GM12873 (cell line): Measurements from ENCODE around the gene ZKSCAN3.

Experiments
- TF ChIP-seq, protein P1 (sequence below): IDR thresholded peaks from 2 replicates; pipeline ENCODE4 v1.5.1; 2012; ENCODE audit warnings: low read depth, mild to moderate bottlenecking, moderate library complexity, low read length, control low read depth; ENCODE audit not compliant: insufficient read depth; ENCODE audit errors: missing control alignments

The ZKSCAN3 gene

DNA sequence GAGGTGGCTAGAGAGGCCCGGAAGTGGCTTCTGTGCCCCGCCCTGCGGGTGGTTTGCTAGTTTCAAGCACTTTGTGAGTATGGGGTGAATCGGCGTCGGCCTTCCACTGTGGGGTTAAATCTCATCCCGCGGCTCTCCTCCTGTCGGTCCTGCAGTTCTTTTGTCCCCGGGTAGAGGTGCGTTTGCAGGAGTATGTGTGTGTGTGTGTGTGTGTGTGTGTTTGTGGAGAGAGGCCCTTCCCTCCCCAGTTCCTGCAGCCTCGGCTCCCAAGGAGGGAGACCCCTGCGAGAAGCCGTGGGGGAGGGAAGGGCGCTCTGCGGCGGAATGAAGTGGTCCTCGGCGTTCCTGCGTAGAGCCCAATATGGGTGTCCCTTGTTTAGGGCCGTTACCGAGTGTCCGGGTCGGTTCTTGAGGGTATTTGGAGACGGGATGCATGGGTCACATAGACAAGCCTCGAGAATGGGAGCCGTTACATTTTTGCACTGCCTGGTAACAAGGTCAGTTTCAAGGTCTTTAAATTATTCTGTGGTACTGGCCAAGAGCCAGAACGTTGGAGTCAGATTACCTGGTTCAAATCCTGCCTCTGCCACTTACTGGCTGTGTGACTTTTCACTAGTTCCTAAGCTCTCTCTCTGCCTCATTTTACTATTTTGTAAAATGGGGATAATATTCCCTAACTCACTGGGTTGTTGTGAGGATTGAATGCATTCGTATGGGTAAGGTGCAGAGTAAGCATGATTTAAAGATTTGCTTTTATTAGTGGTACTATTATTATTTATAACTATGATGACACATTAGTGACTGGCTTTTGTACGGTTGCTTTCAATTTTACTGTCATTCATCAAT, at the start of gene ZKSCAN3:
ZKSCAN3 (plus strand) TSS at position 56 of the 846 bp plus-strand sequence. CDS start 9,640 bp downstream, outside the sequence.
- TF ChIP-seq, protein P1, sequence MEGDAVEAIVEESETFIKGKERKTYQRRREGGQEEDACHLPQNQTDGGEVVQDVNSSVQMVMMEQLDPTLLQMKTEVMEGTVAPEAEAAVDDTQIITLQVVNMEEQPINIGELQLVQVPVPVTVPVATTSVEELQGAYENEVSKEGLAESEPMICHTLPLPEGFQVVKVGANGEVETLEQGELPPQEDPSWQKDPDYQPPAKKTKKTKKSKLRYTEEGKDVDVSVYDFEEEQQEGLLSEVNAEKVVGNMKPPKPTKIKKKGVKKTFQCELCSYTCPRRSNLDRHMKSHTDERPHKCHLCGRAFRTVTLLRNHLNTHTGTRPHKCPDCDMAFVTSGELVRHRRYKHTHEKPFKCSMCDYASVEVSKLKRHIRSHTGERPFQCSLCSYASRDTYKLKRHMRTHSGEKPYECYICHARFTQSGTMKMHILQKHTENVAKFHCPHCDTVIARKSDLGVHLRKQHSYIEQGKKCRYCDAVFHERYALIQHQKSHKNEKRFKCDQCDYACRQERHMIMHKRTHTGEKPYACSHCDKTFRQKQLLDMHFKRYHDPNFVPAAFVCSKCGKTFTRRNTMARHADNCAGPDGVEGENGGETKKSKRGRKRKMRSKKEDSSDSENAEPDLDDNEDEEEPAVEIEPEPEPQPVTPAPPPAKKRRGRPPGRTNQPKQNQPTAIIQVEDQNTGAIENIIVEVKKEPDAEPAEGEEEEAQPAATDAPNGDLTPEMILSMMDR, result peak; percentile 2

- TF ChIP-seq, protein P1, result no peak
These were observed 46.2 kb upstream of the ZKSCAN3 start for GRCh38 chr6:28303570-28303969.

DNA sequence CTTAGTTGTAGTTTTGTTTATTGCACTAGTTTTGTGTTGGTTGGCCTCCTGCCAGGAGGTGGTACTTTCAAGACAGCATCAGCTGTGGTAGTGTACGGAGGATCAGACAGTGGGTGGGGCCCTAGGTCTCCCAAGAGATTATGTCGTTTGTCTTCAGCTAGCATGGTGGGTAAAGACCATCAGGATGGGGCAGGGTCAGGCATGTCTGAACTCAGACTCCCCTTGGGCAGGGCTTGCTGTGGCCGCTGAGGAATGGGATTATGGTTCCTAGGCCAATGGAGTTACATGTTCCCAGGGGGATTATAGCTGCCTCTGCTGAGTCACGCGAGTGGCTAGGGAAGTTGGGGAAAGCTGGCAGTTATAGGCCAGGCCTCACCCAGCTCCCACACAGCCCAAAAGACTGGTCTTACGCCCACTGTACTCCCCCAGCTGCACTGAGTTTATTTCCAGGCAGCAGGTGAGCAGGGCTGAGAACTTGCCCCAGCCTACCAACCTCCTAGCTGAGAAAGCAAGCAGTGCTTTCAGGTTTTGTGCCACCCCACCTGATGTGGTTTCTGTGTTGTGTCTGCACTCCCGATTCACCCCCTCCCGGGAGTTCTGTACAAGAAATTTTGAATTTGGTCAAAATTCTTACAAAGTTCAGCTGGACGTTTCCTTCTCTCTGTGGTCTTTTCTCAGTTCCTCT, 38.5 kb upstream of the ZKSCAN3 start:
- TF ChIP-seq, protein P1, result no peak

- TF ChIP-seq, protein P1, result no peak
These were observed 36.8 kb upstream of the ZKSCAN3 start for GRCh38 chr6:28312939-28313338.

GRCh38 chr6:28315628-28316027, 34.1 kb upstream of the ZKSCAN3 start:
- TF ChIP-seq, protein P1, result no peak

GRCh38 chr6:28322661-28323060, 27.1 kb upstream of the ZKSCAN3 start:
- TF ChIP-seq, protein P1, result no peak

GRCh38 chr6:28323813-28324424, 25.8 kb upstream of the ZKSCAN3 start:
- TF ChIP-seq, protein P1, result no peak
